NT2/D1 (cell line): ENCODE data around the gene VAMP2.

ENCODE experiments used
- SUZ12 ChIP-seq: IDR thresholded peaks from 2 replicates; pipeline ENCODE4 v1.6.1; 2011; ENCODE audit not compliant: insufficient read length, insufficient read depth; ENCODE audit errors: extremely low read depth
- YY1 ChIP-seq: IDR thresholded peaks from 2 replicates; pipeline ENCODE4 v1.6.1; 2011; ENCODE audit not compliant: insufficient read length, insufficient read depth

GRCh38 chr17:8119581-8120519 is 42.9 kb downstream of the VAMP2 start:
- no peak for TF ChIP-seq SUZ12
- no peak for TF ChIP-seq YY1
